ENCODE measurements around the gene CAT.

CAT gene

DNA sequence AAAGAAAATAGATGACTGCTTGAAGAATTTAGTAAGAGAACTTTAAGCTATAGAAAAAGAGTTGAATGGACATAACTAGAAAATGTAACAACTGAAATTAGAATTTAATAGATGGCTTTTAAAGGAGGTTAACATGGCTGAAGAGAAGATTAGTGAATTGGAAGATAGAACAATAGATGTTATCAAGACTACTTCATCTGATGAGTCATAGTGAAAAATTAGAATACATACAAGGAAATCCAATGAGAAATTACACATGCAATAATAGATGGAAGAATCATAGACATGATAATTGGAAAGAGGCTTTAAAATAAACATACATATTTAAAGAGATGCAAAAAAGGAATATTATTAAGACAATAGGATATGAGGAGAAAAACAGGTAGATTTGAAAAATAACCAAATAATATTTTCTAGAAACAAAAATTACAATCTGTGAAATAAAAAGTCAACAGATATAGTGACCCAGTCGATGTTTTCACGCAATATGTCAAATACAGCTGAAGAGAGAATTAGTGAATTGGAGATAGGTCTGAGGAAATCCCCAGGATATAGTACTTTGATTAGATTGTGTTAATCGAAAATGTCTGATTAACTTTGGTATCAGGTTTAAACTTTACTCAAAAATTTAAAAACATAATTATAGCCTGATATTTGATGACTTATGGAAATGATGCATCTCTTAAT, 28.2 kb downstream of the CAT start (continued):
- TF ChIP-seq TOX (CRISPR knock-in tag; IDR thresholded peaks at IDR 0.05; ENCODE audit: borderline replicate concordance): no peak
- TF ChIP-seq, protein P1, sequence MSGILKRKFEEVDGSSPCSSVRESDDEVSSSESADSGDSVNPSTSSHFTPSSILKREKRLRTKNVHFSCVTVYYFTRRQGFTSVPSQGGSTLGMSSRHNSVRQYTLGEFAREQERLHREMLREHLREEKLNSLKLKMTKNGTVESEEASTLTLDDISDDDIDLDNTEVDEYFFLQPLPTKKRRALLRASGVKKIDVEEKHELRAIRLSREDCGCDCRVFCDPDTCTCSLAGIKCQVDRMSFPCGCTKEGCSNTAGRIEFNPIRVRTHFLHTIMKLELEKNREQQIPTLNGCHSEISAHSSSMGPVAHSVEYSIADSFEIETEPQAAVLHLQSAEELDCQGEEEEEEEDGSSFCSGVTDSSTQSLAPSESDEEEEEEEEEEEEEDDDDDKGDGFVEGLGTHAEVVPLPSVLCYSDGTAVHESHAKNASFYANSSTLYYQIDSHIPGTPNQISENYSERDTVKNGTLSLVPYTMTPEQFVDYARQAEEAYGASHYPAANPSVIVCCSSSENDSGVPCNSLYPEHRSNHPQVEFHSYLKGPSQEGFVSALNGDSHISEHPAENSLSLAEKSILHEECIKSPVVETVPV (CRISPR knock-in tag; IDR thresholded peaks at IDR 0.05): no peak
- no peak for TF ChIP-seq PPARA (CRISPR knock-in tag; IDR thresholded peaks at IDR 0.05; ENCODE audit: borderline replicate concordance)
- peak; percentile 38; the same call in 1 of the 2 replicates for TF ChIP-seq ZNF8 (CRISPR knock-in tag; IDR thresholded peaks at IDR 0.05)
- no peak for TF ChIP-seq ZFP3 (CRISPR knock-in tag; IDR thresholded peaks at IDR 0.05)
- no peak for TF ChIP-seq ZNF565 (CRISPR knock-in tag; conservative IDR thresholded peaks at IDR 0.05; ENCODE audit: low read depth)
- no peak for TF ChIP-seq TCF4 (CRISPR knock-in tag; IDR thresholded peaks at IDR 0.05; ENCODE audit: borderline replicate concordance)
- no peak for TF ChIP-seq ESRRG (CRISPR knock-in tag; IDR thresholded peaks at IDR 0.05)
- TF ChIP-seq BACH2 (CRISPR knock-in tag; IDR thresholded peaks at IDR 0.05; ENCODE audit: borderline replicate concordance): no peak
- TF ChIP-seq, protein P2, sequence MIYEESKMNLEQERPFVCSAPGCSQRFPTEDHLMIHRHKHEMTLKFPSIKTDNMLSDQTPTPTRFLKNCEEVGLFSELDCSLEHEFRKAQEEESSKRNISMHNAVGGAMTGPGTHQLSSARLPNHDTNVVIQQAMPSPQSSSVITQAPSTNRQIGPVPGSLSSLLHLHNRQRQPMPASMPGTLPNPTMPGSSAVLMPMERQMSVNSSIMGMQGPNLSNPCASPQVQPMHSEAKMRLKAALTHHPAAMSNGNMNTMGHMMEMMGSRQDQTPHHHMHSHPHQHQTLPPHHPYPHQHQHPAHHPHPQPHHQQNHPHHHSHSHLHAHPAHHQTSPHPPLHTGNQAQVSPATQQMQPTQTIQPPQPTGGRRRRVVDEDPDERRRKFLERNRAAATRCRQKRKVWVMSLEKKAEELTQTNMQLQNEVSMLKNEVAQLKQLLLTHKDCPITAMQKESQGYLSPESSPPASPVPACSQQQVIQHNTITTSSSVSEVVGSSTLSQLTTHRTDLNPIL (CRISPR knock-in tag; IDR thresholded peaks at IDR 0.05; ENCODE audit: low read depth): no peak
- TF ChIP-seq ZNF70 (CRISPR knock-in tag; IDR thresholded peaks at IDR 0.05): no peak
- TF ChIP-seq ZC3H10 (CRISPR knock-in tag; IDR thresholded peaks at IDR 0.05): no peak

DNA sequence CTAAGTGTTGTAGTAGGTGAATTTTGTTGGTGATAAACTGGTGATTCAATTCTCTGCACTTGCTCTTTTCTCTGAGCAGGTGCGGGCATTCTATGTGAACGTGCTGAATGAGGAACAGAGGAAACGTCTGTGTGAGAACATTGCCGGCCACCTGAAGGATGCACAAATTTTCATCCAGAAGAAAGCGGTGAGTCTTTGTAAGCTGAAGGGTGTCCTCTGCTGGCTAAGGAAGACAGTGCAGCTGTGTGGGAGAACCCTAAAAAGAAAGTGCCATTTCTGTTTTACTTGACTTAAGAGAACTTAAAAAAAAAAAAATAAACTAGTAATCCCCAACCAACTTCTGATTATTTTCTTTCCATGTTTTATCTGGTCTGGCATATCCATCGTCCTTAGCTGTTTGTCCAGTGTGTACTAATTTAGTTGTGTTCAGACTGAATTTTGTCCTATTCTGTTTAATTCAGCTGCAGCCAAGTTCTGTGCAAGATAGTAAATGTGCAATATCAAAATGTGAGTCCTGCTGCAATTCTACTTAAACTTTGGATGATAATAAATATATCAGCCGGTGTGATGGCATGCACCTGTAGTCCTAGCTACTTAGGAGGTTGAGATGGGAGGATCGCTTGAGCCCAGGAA, 29.6 kb downstream of the CAT start:
- TF ChIP-seq ZC3H10 (CRISPR knock-in tag; IDR thresholded peaks at IDR 0.05) (no peak), TCF4 (CRISPR knock-in tag; IDR thresholded peaks at IDR 0.05; ENCODE audit: borderline replicate concordance) (no peak), PPARA (CRISPR knock-in tag; IDR thresholded peaks at IDR 0.05; ENCODE audit: borderline replicate concordance) (no peak), ARNTL (CRISPR knock-in tag; IDR thresholded peaks at IDR 0.05; ENCODE audit: borderline replicate concordance, low read depth) (no peak), ESRRG (CRISPR knock-in tag; IDR thresholded peaks at IDR 0.05) (no peak), GLIS3 (CRISPR knock-in tag; IDR thresholded peaks at IDR 0.05) (no peak), ISL1 (CRISPR knock-in tag; IDR thresholded peaks at IDR 0.05) (no peak), ZFP3 (CRISPR knock-in tag; IDR thresholded peaks at IDR 0.05) (no peak), SNAI2 (CRISPR knock-in tag; IDR thresholded peaks at IDR 0.05) (no peak), TOX (CRISPR knock-in tag; IDR thresholded peaks at IDR 0.05; ENCODE audit: borderline replicate concordance) (no peak)
- TF ChIP-seq, protein P3, sequence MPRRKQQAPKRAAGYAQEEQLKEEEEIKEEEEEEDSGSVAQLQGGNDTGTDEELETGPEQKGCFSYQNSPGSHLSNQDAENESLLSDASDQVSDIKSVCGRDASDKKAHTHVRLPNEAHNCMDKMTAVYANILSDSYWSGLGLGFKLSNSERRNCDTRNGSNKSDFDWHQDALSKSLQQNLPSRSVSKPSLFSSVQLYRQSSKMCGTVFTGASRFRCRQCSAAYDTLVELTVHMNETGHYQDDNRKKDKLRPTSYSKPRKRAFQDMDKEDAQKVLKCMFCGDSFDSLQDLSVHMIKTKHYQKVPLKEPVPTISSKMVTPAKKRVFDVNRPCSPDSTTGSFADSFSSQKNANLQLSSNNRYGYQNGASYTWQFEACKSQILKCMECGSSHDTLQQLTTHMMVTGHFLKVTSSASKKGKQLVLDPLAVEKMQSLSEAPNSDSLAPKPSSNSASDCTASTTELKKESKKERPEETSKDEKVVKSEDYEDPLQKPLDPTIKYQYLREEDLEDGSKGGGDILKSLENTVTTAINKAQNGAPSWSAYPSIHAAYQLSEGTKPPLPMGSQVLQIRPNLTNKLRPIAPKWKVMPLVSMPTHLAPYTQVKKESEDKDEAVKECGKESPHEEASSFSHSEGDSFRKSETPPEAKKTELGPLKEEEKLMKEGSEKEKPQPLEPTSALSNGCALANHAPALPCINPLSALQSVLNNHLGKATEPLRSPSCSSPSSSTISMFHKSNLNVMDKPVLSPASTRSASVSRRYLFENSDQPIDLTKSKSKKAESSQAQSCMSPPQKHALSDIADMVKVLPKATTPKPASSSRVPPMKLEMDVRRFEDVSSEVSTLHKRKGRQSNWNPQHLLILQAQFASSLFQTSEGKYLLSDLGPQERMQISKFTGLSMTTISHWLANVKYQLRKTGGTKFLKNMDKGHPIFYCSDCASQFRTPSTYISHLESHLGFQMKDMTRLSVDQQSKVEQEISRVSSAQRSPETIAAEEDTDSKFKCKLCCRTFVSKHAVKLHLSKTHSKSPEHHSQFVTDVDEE (CRISPR knock-in tag; IDR thresholded peaks at IDR 0.05): no peak
- TF ChIP-seq, protein P4, sequence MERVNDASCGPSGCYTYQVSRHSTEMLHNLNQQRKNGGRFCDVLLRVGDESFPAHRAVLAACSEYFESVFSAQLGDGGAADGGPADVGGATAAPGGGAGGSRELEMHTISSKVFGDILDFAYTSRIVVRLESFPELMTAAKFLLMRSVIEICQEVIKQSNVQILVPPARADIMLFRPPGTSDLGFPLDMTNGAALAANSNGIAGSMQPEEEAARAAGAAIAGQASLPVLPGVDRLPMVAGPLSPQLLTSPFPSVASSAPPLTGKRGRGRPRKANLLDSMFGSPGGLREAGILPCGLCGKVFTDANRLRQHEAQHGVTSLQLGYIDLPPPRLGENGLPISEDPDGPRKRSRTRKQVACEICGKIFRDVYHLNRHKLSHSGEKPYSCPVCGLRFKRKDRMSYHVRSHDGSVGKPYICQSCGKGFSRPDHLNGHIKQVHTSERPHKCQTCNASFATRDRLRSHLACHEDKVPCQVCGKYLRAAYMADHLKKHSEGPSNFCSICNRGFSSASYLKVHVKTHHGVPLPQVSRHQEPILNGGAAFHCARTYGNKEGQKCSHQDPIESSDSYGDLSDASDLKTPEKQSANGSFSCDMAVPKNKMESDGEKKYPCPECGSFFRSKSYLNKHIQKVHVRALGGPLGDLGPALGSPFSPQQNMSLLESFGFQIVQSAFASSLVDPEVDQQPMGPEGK (CRISPR knock-in tag; IDR thresholded peaks at IDR 0.05; ENCODE audit: borderline replicate concordance): no peak

DNA sequence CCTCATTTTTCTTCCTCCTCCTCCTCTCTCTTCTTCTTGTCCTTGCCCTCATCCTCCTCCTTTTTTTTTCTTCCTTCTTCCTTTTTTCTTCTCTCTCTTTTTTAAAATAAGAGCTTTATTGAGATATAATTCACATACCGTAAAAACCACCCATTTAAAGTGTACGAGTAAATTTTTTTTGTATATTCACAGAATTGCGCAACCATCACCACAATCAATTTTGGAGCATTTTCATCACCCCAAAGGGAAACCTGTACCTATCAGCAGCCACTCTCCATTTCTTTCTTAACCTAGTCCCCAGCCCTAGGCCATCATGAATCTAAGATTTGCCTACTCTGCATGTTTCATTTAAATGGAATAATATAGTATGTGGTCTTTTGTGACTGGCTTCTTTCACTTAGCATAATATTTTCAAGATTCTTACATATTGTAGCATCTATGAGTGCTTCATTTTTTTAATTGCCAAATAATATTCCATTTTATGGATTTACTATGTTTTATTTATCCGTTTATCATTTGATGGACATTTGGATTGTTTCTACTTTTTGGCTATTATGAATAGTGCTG, 35.0 kb downstream of the CAT start:
- no peak for ATAC-seq
- TF ChIP-seq ZFP3 (CRISPR knock-in tag; IDR thresholded peaks at IDR 0.05): no peak
- TF ChIP-seq CSDC2 (CRISPR knock-in tag; IDR thresholded peaks at IDR 0.05): no peak
- TF ChIP-seq, protein P3 (CRISPR knock-in tag; IDR thresholded peaks at IDR 0.05): no peak
- TF ChIP-seq TOX (CRISPR knock-in tag; IDR thresholded peaks at IDR 0.05; ENCODE audit: borderline replicate concordance): no peak
- TF ChIP-seq ARNTL (CRISPR knock-in tag; IDR thresholded peaks at IDR 0.05; ENCODE audit: borderline replicate concordance, low read depth): no peak
- TF ChIP-seq RARB (CRISPR knock-in tag; IDR thresholded peaks at IDR 0.05): no peak

More for the DNA sequence above, 29.6 kb downstream of the CAT start:
- ATAC-seq: no peak
